ENCODE data around the gene NOP10.

NOP10 gene

DNA sequence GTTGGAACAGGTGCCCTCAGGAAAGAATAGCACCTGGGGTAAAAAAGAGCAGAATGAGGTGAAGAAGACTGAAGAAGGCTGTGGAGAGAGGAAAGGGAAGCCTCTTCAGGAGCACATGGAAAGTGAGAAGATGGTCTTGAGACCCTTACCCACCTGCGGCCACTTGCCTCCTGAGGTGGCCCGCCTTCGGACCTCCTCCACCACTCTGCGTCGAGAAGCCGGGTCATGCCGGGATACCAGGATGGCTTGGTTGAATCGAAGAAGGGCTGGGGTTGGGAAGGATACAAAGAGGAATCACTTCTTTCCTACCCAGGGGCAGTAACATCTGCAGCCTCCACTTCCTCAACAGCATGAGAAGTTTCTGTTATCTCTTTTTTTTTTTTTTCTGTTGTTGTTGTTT lies 21.1 kb upstream of the NOP10 start:
- Histone ChIP-seq H3K27ac (ENCODE audit: low read depth, low read length) (no peak overlapping the region), H3K79me2 (ENCODE audit: control insufficient read depth, low read length) (peaks cover 23% of the 10 kb centered on the region), H3K4me2 (ENCODE audit: low read length) (no peak overlapping the region), H3F3A (ENCODE audit: control insufficient read depth, insufficient read depth) (peaks cover 4% of the 10 kb centered on the region; the same call in 1 of the 2 replicates), H3K9me3 (ENCODE audit: control insufficient read depth, insufficient read depth, low read length) (no peaks in the 10 kb centered on the region), H3K36me3 (ENCODE audit: control insufficient read depth, low read length) (peaks cover 40% of the 10 kb centered on the region), H3K4me1 (ENCODE audit: control insufficient read depth, low read length) (peaks cover 26% of the 10 kb centered on the region), H3K4me3 (ENCODE audit: low read length) (no peak overlapping the region), H3K9me2 (replicated peaks; ENCODE audit: control insufficient read depth, low read length) (no peaks in the 10 kb centered on the region), H3K27me3 (ENCODE audit: control insufficient read depth, low read length) (no peaks in the 10 kb centered on the region), H4K20me1 (ENCODE audit: control insufficient read depth, insufficient read depth, low read depth, low read length) (0 out of 2 replicates have a peak, but pooled peaks cover 4% of the 10 kb centered on the region)
- TF ChIP-seq, protein P1, sequence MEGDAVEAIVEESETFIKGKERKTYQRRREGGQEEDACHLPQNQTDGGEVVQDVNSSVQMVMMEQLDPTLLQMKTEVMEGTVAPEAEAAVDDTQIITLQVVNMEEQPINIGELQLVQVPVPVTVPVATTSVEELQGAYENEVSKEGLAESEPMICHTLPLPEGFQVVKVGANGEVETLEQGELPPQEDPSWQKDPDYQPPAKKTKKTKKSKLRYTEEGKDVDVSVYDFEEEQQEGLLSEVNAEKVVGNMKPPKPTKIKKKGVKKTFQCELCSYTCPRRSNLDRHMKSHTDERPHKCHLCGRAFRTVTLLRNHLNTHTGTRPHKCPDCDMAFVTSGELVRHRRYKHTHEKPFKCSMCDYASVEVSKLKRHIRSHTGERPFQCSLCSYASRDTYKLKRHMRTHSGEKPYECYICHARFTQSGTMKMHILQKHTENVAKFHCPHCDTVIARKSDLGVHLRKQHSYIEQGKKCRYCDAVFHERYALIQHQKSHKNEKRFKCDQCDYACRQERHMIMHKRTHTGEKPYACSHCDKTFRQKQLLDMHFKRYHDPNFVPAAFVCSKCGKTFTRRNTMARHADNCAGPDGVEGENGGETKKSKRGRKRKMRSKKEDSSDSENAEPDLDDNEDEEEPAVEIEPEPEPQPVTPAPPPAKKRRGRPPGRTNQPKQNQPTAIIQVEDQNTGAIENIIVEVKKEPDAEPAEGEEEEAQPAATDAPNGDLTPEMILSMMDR (IDR thresholded peaks at IDR 0.05; ENCODE audit: low read depth, low read length, poor library complexity, severe bottlenecking), result no peak

DNA sequence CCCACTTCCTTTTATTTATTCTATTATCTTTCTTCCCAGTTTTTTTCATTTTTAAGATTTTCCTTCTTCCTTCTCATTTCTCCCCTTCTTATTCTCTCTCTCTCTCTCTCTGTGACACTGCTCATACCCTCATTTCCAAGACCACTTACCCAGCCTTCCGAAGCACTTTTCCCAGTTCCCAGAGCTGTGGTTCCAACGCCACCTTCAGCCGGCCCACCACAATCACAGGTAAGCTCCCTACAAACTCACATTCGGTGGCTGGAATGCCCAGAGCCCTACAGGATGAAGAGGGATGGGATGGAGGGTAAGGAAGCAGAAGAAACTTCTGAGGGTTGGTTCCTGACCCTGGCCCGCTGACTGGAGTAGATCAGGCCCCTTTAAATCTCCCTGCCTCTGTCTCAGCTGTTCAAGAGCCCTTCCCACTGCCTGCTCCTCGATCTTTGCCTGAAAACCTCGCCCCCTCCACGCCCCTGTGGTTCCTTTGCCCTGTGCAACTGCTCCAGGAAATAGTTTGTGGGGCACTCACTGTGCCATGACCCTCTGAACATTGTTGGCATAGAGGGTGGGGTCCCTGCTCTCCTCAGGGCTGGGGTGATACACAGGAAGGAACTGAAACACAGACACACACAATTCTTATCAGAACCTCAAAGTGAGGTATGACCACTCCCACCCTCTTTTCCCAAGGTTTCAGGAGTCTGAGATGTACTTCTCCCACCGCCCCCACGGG lies 19.3 kb upstream of the NOP10 start:
- Histone ChIP-seq H3K27me3 (ENCODE audit: control insufficient read depth, low read length) (no peaks in the 10 kb centered on the region), H3K27ac (ENCODE audit: low read depth, low read length) (no peak overlapping the region), H3F3A (ENCODE audit: control insufficient read depth, insufficient read depth) (no peaks in the 10 kb centered on the region), H3K4me3 (ENCODE audit: low read length) (no peak overlapping the region), H3K9me2 (replicated peaks; ENCODE audit: control insufficient read depth, low read length) (no peaks in the 10 kb centered on the region), H3K9me3 (ENCODE audit: control insufficient read depth, insufficient read depth, low read length) (no peaks in the 10 kb centered on the region), H3K4me1 (ENCODE audit: control insufficient read depth, low read length) (peaks cover 12% of the 10 kb centered on the region), H4K20me1 (ENCODE audit: control insufficient read depth, insufficient read depth, low read depth, low read length) (0 out of 2 replicates have a peak, but pooled peaks cover 4% of the 10 kb centered on the region), H3K79me2 (ENCODE audit: control insufficient read depth, low read length) (peaks cover 23% of the 10 kb centered on the region), H3K4me2 (ENCODE audit: low read length) (no peak overlapping the region), H3K36me3 (ENCODE audit: control insufficient read depth, low read length) (peaks cover 43% of the 10 kb centered on the region)
- no peak for TF ChIP-seq EZH2phosphoT487 (IDR thresholded peaks at IDR 0.05; ENCODE audit: borderline replicate concordance, low read length)

DNA sequence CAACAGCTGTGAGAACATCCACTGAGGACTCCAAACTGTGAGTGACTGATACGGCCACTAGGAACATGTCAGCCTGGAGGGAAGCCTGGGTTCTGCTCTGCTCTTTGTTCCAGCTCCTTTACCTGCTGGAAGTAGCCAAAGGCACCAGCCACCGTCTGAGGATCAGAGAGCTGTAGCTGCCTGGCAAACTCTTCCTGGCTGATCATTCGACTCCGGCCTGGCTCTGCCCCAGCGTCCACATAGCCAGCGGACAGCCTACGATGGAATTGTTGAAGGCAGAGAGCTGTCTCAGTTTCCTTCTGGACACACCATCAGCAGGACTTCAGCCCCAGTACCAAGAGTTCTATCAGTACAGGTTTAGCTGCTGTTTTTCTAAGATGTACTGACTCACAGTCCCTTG lies 18.3 kb upstream of the NOP10 start:
- Histone ChIP-seq H3K9me2 (replicated peaks; ENCODE audit: control insufficient read depth, low read length) (no peaks in the 10 kb centered on the region), H3K4me2 (ENCODE audit: low read length) (no peak overlapping the region), H3K27ac (ENCODE audit: low read depth, low read length) (no peak overlapping the region), H3F3A (ENCODE audit: control insufficient read depth, insufficient read depth) (no peaks in the 10 kb centered on the region), H3K4me1 (ENCODE audit: control insufficient read depth, low read length) (peaks cover 12% of the 10 kb centered on the region), H3K27me3 (ENCODE audit: control insufficient read depth, low read length) (no peaks in the 10 kb centered on the region), H3K36me3 (ENCODE audit: control insufficient read depth, low read length) (peaks cover 40% of the 10 kb centered on the region), H3K79me2 (ENCODE audit: control insufficient read depth, low read length) (peaks cover 17% of the 10 kb centered on the region), H3K4me3 (ENCODE audit: low read length) (no peak overlapping the region), H3K9me3 (ENCODE audit: control insufficient read depth, insufficient read depth, low read length) (no peaks in the 10 kb centered on the region), H4K20me1 (ENCODE audit: control insufficient read depth, insufficient read depth, low read depth, low read length) (0 out of 2 replicates have a peak, but pooled peaks cover 4% of the 10 kb centered on the region)
- TF ChIP-seq, protein P1 (IDR thresholded peaks at IDR 0.05; ENCODE audit: low read depth, low read length, poor library complexity, severe bottlenecking), result no peak
- TF ChIP-seq EZH2phosphoT487 (IDR thresholded peaks at IDR 0.05; ENCODE audit: borderline replicate concordance, low read length), result no peak

DNA sequence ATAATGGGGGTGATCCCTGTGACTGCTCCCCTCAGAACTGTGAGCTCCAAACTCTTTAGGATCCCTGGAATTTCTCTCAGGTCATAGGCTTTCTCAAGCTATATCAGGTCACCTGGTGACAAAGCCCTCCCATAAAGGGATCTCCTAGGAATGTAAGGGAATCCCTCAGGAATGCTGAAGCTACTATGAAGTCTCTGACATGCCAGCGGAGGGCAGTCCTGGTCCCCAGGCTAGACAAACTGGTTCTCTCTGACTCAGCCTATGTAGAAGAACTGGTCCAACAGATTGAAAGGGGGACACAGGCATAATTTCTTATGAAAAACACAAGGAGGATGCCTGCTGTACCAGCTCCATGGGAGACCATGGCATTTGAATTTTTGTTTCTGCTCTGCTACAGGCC lies 17.4 kb upstream of the NOP10 start:
- Histone ChIP-seq H3F3A (ENCODE audit: control insufficient read depth, insufficient read depth) (no peaks in the 10 kb centered on the region), H4K20me1 (ENCODE audit: control insufficient read depth, insufficient read depth, low read depth, low read length) (no peaks in the 10 kb centered on the region), H3K9me2 (replicated peaks; ENCODE audit: control insufficient read depth, low read length) (no peaks in the 10 kb centered on the region), H3K4me3 (ENCODE audit: low read length) (no peak overlapping the region), H3K27me3 (ENCODE audit: control insufficient read depth, low read length) (no peaks in the 10 kb centered on the region), H3K36me3 (ENCODE audit: control insufficient read depth, low read length) (peaks cover 40% of the 10 kb centered on the region), H3K79me2 (ENCODE audit: control insufficient read depth, low read length) (peaks cover 7% of the 10 kb centered on the region), H3K27ac (ENCODE audit: low read depth, low read length) (no peak overlapping the region), H3K4me2 (ENCODE audit: low read length) (no peak overlapping the region), H3K9me3 (ENCODE audit: control insufficient read depth, insufficient read depth, low read length) (no peaks in the 10 kb centered on the region), H3K4me1 (ENCODE audit: control insufficient read depth, low read length) (peaks cover 2% of the 10 kb centered on the region)
- TF ChIP-seq EZH2phosphoT487 (IDR thresholded peaks at IDR 0.05; ENCODE audit: borderline replicate concordance, low read length), result no peak
- TF ChIP-seq, protein P1 (IDR thresholded peaks at IDR 0.05; ENCODE audit: low read depth, low read length, poor library complexity, severe bottlenecking), result no peak

All from DOHH2 (cell line).